ENCODE data around the gene FOXD4L6.
"Not testable (repeated sequence)": the region's sequence is repeated elsewhere in the genome, so short reads cannot be mapped to it uniquely, and the experiment has no call there.

DNA sequence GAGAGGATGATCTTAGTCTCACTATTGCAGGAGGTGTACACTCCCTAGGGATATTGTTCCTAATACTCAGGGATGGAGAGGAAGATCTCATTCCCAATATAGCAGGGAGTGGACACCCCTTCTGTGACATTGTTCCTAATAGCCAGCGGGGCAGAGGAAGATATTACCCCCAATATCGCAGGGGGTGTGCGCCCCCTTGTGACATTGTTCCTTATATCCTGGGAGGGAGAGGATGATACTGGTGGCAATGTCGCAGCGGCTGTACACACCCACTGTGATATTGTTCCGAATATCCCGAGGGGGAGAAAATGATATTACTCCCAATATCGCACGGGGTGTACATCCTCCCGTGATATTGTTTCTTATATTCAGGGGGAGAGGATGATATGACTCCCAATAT lies 17.6 kb downstream of the FOXD4L6 start:
- TF ChIP-seq ZNF596, ZNF37A (tag by site-specific recombination; IDR thresholded peaks at IDR 0.05): not testable (repeated sequence)
- TF ChIP-seq, protein P1, sequence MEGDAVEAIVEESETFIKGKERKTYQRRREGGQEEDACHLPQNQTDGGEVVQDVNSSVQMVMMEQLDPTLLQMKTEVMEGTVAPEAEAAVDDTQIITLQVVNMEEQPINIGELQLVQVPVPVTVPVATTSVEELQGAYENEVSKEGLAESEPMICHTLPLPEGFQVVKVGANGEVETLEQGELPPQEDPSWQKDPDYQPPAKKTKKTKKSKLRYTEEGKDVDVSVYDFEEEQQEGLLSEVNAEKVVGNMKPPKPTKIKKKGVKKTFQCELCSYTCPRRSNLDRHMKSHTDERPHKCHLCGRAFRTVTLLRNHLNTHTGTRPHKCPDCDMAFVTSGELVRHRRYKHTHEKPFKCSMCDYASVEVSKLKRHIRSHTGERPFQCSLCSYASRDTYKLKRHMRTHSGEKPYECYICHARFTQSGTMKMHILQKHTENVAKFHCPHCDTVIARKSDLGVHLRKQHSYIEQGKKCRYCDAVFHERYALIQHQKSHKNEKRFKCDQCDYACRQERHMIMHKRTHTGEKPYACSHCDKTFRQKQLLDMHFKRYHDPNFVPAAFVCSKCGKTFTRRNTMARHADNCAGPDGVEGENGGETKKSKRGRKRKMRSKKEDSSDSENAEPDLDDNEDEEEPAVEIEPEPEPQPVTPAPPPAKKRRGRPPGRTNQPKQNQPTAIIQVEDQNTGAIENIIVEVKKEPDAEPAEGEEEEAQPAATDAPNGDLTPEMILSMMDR (tag by site-specific recombination; IDR thresholded peaks at IDR 0.05), result not testable (repeated sequence)
- TF ChIP-seq, protein P2, sequence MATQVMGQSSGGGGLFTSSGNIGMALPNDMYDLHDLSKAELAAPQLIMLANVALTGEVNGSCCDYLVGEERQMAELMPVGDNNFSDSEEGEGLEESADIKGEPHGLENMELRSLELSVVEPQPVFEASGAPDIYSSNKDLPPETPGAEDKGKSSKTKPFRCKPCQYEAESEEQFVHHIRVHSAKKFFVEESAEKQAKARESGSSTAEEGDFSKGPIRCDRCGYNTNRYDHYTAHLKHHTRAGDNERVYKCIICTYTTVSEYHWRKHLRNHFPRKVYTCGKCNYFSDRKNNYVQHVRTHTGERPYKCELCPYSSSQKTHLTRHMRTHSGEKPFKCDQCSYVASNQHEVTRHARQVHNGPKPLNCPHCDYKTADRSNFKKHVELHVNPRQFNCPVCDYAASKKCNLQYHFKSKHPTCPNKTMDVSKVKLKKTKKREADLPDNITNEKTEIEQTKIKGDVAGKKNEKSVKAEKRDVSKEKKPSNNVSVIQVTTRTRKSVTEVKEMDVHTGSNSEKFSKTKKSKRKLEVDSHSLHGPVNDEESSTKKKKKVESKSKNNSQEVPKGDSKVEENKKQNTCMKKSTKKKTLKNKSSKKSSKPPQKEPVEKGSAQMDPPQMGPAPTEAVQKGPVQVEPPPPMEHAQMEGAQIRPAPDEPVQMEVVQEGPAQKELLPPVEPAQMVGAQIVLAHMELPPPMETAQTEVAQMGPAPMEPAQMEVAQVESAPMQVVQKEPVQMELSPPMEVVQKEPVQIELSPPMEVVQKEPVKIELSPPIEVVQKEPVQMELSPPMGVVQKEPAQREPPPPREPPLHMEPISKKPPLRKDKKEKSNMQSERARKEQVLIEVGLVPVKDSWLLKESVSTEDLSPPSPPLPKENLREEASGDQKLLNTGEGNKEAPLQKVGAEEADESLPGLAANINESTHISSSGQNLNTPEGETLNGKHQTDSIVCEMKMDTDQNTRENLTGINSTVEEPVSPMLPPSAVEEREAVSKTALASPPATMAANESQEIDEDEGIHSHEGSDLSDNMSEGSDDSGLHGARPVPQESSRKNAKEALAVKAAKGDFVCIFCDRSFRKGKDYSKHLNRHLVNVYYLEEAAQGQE (tag by site-specific recombination; IDR thresholded peaks at IDR 0.05), result not testable (repeated sequence)
